Measurements from ENCODE around the gene HS6ST3. TPM values are rescaled to one million over a fixed set of nuclear protein-coding genes. Genes with fewer than 3 reads are reported as not detected.

HS6ST3 gene
- total RNA-seq, 2 donors from 2014 or later, result 0.02 to 0.13 TPM

GRCh38 chr13:96779691-96780090, 689.8 kb downstream of the HS6ST3 start:
- Histone ChIP-seq H3K27ac (no peak overlapping the region), H3K27me3 (no peaks in the 10 kb centered on the region), H3K4me3 (no peak overlapping the region), H3K9ac (ENCODE audit: low read depth in 2 of 2, low read length in 2 of 2) (no peak overlapping the region), H3K9me3 (no peaks in the 10 kb centered on the region), H3K4me1 (no peaks in the 10 kb centered on the region), H3K36me3 (no peaks in the 10 kb centered on the region)
- intact Hi-C loops (cut with DNase I), result no loop called here
- no peak for DNase-seq
- no peak for TF ChIP-seq CTCF (IDR thresholded peaks at IDR 0.05)

- Histone ChIP-seq H3K4me3 (no peak overlapping the region), H3K27me3 (no peaks in the 10 kb centered on the region), H3K9me3 (no peaks in the 10 kb centered on the region), H3K9ac (ENCODE audit: low read depth in 2 of 2, low read length in 2 of 2) (no peak overlapping the region), H3K27ac (no peak overlapping the region), H3K4me1 (no peaks in the 10 kb centered on the region), H3K36me3 (no peaks in the 10 kb centered on the region)
- TF ChIP-seq CTCF (IDR thresholded peaks at IDR 0.05), result no peak
- intact Hi-C loops (cut with DNase I), result no loop called here
- no peak for DNase-seq
Observed at GRCh38 chr13:96780105-96780504, 690.2 kb downstream of the HS6ST3 start.

GRCh38 chr13:96781141-96781540, 691.2 kb downstream of the HS6ST3 start:
- Histone ChIP-seq H3K9ac (ENCODE audit: low read depth in 2 of 2, low read length in 2 of 2) (no peak overlapping the region), H3K27ac (no peak overlapping the region), H3K27me3 (no peaks in the 10 kb centered on the region), H3K9me3 (no peaks in the 10 kb centered on the region), H3K4me1 (no peaks in the 10 kb centered on the region), H3K4me3 (no peak overlapping the region), H3K36me3 (no peaks in the 10 kb centered on the region)
- intact Hi-C loops (cut with DNase I), result no loop called here
- no peak for DNase-seq
- no peak for TF ChIP-seq CTCF (IDR thresholded peaks at IDR 0.05)

- H3K9ac ChIP-seq (ENCODE audit: low read depth in 2 of 2, low read length in 2 of 2), result no peak overlapping the region
- H3K27ac ChIP-seq, result no peak overlapping the region
- no peaks in the 10 kb centered on the region for H3K36me3 ChIP-seq
- no peaks in the 10 kb centered on the region for H3K4me1 ChIP-seq
- no peak for TF ChIP-seq CTCF (IDR thresholded peaks at IDR 0.05)
- no peak for DNase-seq
- H3K4me3 ChIP-seq, result no peak overlapping the region
- H3K27me3 ChIP-seq, result no peaks in the 10 kb centered on the region
- intact Hi-C loops (cut with DNase I), result no loop called here
- H3K9me3 ChIP-seq, result no peaks in the 10 kb centered on the region
Observed at GRCh38 chr13:96782186-96782585, 692.3 kb downstream of the HS6ST3 start.

- no peaks in the 10 kb centered on the region for H3K4me1 ChIP-seq
- H3K9ac ChIP-seq (ENCODE audit: low read depth in 2 of 2, low read length in 2 of 2), result no peak overlapping the region
- H3K4me3 ChIP-seq, result no peak overlapping the region
- TF ChIP-seq CTCF (IDR thresholded peaks at IDR 0.05), result no peak
- intact Hi-C loops (cut with DNase I), result no loop called here
- H3K36me3 ChIP-seq, result no peaks in the 10 kb centered on the region
- no peak overlapping the region for H3K27ac ChIP-seq
- no peak for DNase-seq
- no peaks in the 10 kb centered on the region for H3K9me3 ChIP-seq
- no peaks in the 10 kb centered on the region for H3K27me3 ChIP-seq
Observed at GRCh38 chr13:96783057-96783456, 693.1 kb downstream of the HS6ST3 start.

GRCh38 chr13:96783511-96783910, 693.6 kb downstream of the HS6ST3 start:
- Histone ChIP-seq H3K27me3 (no peaks in the 10 kb centered on the region), H3K9ac (ENCODE audit: low read depth in 2 of 2, low read length in 2 of 2) (no peak overlapping the region), H3K4me1 (no peaks in the 10 kb centered on the region), H3K4me3 (no peak overlapping the region), H3K36me3 (no peaks in the 10 kb centered on the region), H3K9me3 (no peaks in the 10 kb centered on the region), H3K27ac (no peak overlapping the region)
- TF ChIP-seq CTCF (IDR thresholded peaks at IDR 0.05), result no peak
- DNase-seq, result no peak
- intact Hi-C loops (cut with DNase I), result no loop called here

All from colonic mucosa (tissue), 4 donors.